Right atrium auricular region (tissue), 2 donors: ENCODE data around the gene DTYMK. TPM values are rescaled to one million over a fixed set of nuclear protein-coding genes. Genes with fewer than 3 reads are reported as not detected.

Experiments used
- DNase-seq: peaks from one replicate; pipeline ENCODE4 v3.0.0-alpha.2; 2019; ENCODE audit warnings: low spot score
- H3K27ac ChIP-seq, 2 donors: fragments of 200-600 bp; sonication (generic); 1 replicate in 1 of 2; 2 replicates in 1 of 2; pipeline ENCODE4 v1.5.1; 2016 to 2019
- H3K27me3 ChIP-seq, 2 donors: fragments of 200-600 bp; sonication (generic); one replicate each; pipeline versions ENCODE4 v1.5.1 to v1.6.0; 2017 to 2019
- H3K36me3 ChIP-seq: fragments of 200-600 bp; sonication (generic); one replicate; pipeline ENCODE4 v1.5.1; 2016
- H3K4me1 ChIP-seq, 2 donors: fragments of 200-600 bp; sonication (generic); one replicate each; pipeline versions ENCODE4 v1.5.1 to v1.6.0; 2017 to 2019
- H3K4me3 ChIP-seq, 2 donors: fragments of 200-600 bp; sonication (generic); 1 replicate in 1 of 2; 2 replicates in 1 of 2; pipeline ENCODE4 v1.5.1; 2017 to 2019; ENCODE audit warnings: mild to moderate bottlenecking in 1 of 2, moderate library complexity in 1 of 2
- H3K9me3 ChIP-seq, 2 donors: fragments of 200-600 bp; sonication (generic); one replicate each; pipeline ENCODE4 v1.5.1; 2019
- total RNA-seq, 2 donors: library from RNA; depleted of rRNA; stranded (reverse); fragments of >200 nt; gene quantifications; one replicate each; pipeline ENCODE4 v1.1.0, GENCODE V29; 2016
- TF ChIP-seq, protein P1 (sequence below), 2 donors: fragments of 200-600 bp; sonication (generic); IDR thresholded peaks; one replicate each; pipeline ENCODE4 v1.5.1; 2019; ENCODE audit warnings: antibody characterized with exemption in 2 of 2

Gene DTYMK
- total RNA-seq, 2 donors from 2014 or later = 6.4 to 6.6 TPM

DNA sequence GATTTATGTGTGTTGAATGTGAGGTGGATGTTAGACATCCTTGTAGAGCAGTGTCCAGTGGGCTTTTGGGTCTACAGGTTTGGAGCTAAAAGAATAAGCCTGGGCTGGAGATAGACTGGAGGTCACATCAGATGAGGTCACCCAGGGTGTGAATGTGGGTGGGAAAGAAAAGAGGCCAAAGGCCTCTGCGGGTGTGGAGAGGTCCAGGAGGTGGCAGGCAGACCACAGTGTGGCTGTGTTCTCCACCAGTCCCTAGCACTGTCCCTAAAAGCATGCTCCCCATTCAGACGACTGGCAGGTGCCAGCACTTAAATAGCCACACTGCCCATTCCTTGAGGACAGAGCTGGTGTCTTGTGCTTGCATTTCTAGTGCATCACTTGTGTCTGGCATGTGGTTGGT, 45.0 kb downstream of the DTYMK start:
- H3K4me3 ChIP-seq = no peak overlapping the region
- H3K9me3 ChIP-seq = no peaks in the 10 kb centered on the region
- no peaks in the 10 kb centered on the region for H3K36me3 ChIP-seq
- DNase-seq = no peak
- H3K27me3 ChIP-seq = no peaks in the 10 kb centered on the region
- peaks cover 0 to 52% of the 10 kb centered on the region in 2 donors for H3K4me1 ChIP-seq
- TF ChIP-seq, protein P1, sequence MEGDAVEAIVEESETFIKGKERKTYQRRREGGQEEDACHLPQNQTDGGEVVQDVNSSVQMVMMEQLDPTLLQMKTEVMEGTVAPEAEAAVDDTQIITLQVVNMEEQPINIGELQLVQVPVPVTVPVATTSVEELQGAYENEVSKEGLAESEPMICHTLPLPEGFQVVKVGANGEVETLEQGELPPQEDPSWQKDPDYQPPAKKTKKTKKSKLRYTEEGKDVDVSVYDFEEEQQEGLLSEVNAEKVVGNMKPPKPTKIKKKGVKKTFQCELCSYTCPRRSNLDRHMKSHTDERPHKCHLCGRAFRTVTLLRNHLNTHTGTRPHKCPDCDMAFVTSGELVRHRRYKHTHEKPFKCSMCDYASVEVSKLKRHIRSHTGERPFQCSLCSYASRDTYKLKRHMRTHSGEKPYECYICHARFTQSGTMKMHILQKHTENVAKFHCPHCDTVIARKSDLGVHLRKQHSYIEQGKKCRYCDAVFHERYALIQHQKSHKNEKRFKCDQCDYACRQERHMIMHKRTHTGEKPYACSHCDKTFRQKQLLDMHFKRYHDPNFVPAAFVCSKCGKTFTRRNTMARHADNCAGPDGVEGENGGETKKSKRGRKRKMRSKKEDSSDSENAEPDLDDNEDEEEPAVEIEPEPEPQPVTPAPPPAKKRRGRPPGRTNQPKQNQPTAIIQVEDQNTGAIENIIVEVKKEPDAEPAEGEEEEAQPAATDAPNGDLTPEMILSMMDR (IDR thresholded peaks at IDR 0.05) = peak in 1 of 2 donors; percentile 11
- no peak overlapping the region for H3K27ac ChIP-seq

DNA sequence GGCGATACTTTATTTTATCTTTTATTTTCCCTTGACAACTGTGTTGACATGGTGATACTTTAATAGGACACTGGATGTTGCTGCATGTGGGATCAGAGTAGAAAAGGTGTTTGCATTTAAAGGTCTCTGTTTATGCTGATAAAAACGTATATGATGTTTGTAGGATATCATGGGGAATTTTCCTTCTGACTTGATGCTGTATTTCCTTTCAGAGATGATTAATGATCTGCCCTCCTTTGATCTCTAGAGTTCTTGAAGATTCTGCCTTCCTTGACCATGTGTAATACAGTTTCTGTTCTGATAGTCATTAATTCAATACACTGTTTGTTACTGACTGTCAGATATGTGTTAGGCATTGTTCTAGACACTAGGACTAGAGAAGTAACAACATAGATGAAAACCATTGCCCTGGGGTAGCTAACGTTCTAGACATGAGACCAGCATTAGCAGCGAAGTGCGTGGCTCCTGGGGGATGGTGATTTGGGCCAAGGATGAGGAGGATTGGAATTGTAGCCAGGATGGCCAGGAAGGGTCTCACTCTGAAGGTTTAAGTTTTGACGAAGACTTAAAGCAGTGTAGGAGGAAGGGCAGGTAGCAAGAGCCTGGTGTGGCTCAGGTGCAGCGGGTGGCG, 46.3 kb downstream of the DTYMK start:
- peak overlapping the region in 1 of 2 donors; percentile 26 for H3K27ac ChIP-seq
- DNase-seq = no peak
- peaks cover 0 to 55% of the 10 kb centered on the region in 2 donors for H3K4me1 ChIP-seq
- no peaks in the 10 kb centered on the region for H3K9me3 ChIP-seq
- TF ChIP-seq, protein P1 (IDR thresholded peaks at IDR 0.05) = no peak
- H3K36me3 ChIP-seq = no peaks in the 10 kb centered on the region
- H3K27me3 ChIP-seq = no peaks in the 10 kb centered on the region
- H3K4me3 ChIP-seq = no peak overlapping the region

- Histone ChIP-seq H3K36me3 (no peaks in the 10 kb centered on the region), H3K27me3 (no peaks in the 10 kb centered on the region), H3K27ac (no peak overlapping the region), H3K4me1 (peaks cover 0 to 63% of the 10 kb centered on the region in 2 donors), H3K9me3 (no peaks in the 10 kb centered on the region), H3K4me3 (no peak overlapping the region)
- DNase-seq = no peak
- TF ChIP-seq, protein P1 (IDR thresholded peaks at IDR 0.05) = no peak
Measured at GRCh38 chr2:241639385-241639784, 47.2 kb downstream of the DTYMK start.

DNA sequence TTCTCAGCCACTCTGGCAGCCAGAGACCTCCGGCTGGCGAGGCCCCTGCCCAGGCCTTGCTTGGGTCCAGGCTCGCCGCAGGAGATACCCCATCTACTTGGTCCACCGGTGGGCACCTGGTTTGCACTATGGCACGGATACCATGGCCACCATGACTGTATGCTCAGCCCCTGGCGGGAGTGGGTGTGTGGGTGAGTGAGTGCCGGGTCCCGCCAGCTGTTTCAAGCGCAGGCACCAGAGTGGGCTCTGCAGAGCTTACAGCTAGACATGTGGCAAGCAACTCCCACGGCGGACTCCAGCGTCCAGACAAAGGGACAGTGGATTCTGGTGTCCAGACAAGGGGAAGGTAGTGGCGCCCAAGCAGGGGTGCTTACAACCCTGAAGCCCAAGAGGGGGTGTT, 47.7 kb downstream of the DTYMK start:
- Histone ChIP-seq H3K4me1 (peaks cover 0 to 63% of the 10 kb centered on the region in 2 donors), H3K9me3 (no peaks in the 10 kb centered on the region), H3K27me3 (no peaks in the 10 kb centered on the region), H3K27ac (no peak overlapping the region), H3K36me3 (no peaks in the 10 kb centered on the region), H3K4me3 (peak overlapping the region in 1 of 2 donors; percentile 84)
- no peak for DNase-seq
- TF ChIP-seq, protein P1 (IDR thresholded peaks at IDR 0.05) = no peak

DNA sequence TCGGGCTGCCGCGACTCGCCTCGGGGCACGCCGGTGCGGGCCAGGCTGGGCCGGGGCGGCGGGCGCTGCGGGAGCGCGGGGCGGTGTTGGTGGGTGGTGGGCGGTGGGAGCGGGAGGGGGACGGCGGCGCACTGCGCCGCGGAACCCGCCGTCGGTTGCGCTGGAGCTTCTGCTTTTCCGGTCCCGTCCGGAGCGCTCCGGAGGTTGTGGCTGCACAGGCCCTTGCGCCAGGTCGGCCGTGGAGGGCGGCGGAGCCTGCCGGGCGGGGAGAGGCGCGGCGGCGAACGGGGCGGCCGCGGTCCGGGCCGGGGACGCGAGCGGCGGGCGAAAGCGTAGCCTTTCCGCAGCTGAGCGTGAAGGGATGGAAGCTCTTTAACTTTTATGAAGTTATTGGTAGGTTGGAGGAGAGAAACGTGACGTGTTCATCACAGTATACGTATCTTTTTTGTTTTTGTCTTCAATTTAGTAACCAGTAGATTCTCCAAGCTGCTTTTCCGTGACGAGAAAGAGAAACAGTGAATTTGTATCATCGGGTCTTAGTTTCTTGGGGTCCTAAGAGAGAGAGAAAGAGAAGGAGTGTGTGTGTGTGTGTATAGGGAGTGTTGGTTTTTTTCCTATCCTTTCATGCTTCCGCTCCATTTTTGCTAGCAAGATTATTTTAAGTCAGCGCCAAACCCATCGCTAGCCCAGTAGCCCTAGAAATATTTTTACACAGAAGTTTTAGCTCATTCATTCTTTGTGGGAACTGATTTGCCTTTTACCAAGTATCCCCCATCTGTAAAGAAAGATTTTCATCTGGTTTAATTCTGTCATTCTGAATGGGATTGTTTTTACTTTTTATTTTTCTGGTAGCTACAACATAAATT, 48.6 kb downstream of the DTYMK start:
- Histone ChIP-seq H3K9me3 (no peaks in the 10 kb centered on the region), H3K4me3 (peak overlapping the region; percentile 78 to 84), H3K27me3 (no peaks in the 10 kb centered on the region), H3K27ac (peak overlapping the region; percentile 98 to 99), H3K36me3 (peaks cover 7% of the 10 kb centered on the region), H3K4me1 (peaks cover 0 to 63% of the 10 kb centered on the region in 2 donors)
- DNase-seq = no peak
- TF ChIP-seq, protein P1 (IDR thresholded peaks at IDR 0.05) = no peak
